Measurements from ENCODE around the gene LYPLA2. TPM values are rescaled to one million over a fixed set of nuclear protein-coding genes. Genes with fewer than 3 reads are reported as not detected.
A peak's percentile ranks its signal among the peaks of the same experiment; 100 is the strongest.

The LYPLA2 gene
- total and polyA plus RNA-seq, 2 experiments from 2014 or later, result 102 to 204 TPM

GRCh38 chr1:23837908-23838307 is 47.0 kb downstream of the LYPLA2 start:
- Histone ChIP-seq H3K4me1 (ENCODE audit: insufficient read depth) (no peaks in the 10 kb centered on the region; the same call in 1 of the 2 replicates), H3K27me3 (ENCODE audit: insufficient read depth) (peaks cover 10% of the 10 kb centered on the region; the same call in 1 of the 2 replicates), H2AFZ (peak overlapping the region; percentile 96), H4K20me1 (replicated peaks; ENCODE audit: insufficient read depth) (no peaks in the 10 kb centered on the region), H3K79me2 (replicated peaks; ENCODE audit: insufficient read depth) (no peaks in the 10 kb centered on the region), H3F3A (replicated peaks; ENCODE audit: low read depth) (no peaks in the 10 kb centered on the region), H3K27ac (ENCODE audit: low read depth) (no peak overlapping the region), H3K4me3 (peak overlapping the region; percentile 72), H3K36me3 (ENCODE audit: insufficient read depth) (no peaks in the 10 kb centered on the region), H3K9me2 (ENCODE audit: insufficient read depth) (no peaks in the 10 kb centered on the region), H3K4me2 (peak overlapping the region; percentile 97)
- DNase-seq (ENCODE audit: low spot score), result peak; percentile 30
- Mint-ChIP-seq H3K9me3 (no peaks in the 10 kb centered on the region), H3K4me1 (peaks cover 8% of the 10 kb centered on the region), H3K27ac (no peak overlapping the region), H3K4me3 (peak overlapping the region; percentile 79), H3K36me3 (ENCODE audit: low read depth) (no peaks in the 10 kb centered on the region), H3K27me3 (ENCODE audit: insufficient read depth, low read depth, poor library complexity) (peaks cover 10% of the 10 kb centered on the region)
- TF ChIP-seq EZH2phosphoT487 (IDR thresholded peaks at IDR 0.05; ENCODE audit: unreplicated experiment) (no peak), STAT1 (IDR thresholded peaks at IDR 0.05; ENCODE audit: unreplicated experiment) (no peak), ETS1 (IDR thresholded peaks at IDR 0.05) (no peak), ZNF462 (CRISPR knock-in tag; IDR thresholded peaks at IDR 0.05) (no peak), ZNF331 (CRISPR knock-in tag; IDR thresholded peaks at IDR 0.05; ENCODE audit: low read depth) (no peak), CTCF (conservative IDR thresholded peaks at IDR 0.05; ENCODE audit: low read depth in 2 of 2) (no peak), NANOG (IDR thresholded peaks at IDR 0.05; ENCODE audit: borderline replicate concordance) (no peak), POLR2AphosphoS5 (IDR thresholded peaks at IDR 0.05; ENCODE audit: low read depth) (no peak), JUNB (IDR thresholded peaks at IDR 0.05; ENCODE audit: unreplicated experiment) (no peak), EZH2 (IDR thresholded peaks at IDR 0.05; ENCODE audit: low read depth, unreplicated experiment) (no peak), REST (IDR thresholded peaks at IDR 0.05; ENCODE audit: unreplicated experiment) (no peak), CREB1 (CRISPR knock-in tag; IDR thresholded peaks at IDR 0.05; ENCODE audit: low read depth) (no peak), ZNF114 (CRISPR knock-in tag; IDR thresholded peaks at IDR 0.05) (no peak)
- ATAC-seq, result peak; percentile 50
